GM12891 (cell line): Measurements from ENCODE around the gene R3HDML.

Experiments
- PAX5 ChIP-seq: IDR thresholded peaks from 2 replicates; pipeline ENCODE4 v1.6.1; 2011; ENCODE audit warnings: low read length, moderate library complexity, mild to moderate bottlenecking; ENCODE audit not compliant: insufficient read depth, severe bottlenecking
- POLR2A ChIP-seq: IDR thresholded peaks from 2 replicates; pipeline ENCODE4 v1.6.1; 2011; ENCODE audit warnings: low read depth, low read length, control low read depth
- POLR2AphosphoS5 ChIP-seq: IDR thresholded peaks from 2 replicates; pipeline ENCODE4 v1.6.1; 2011; ENCODE audit warnings: low read depth, low read length, control low read depth
- SPI1 ChIP-seq: IDR thresholded peaks from 2 replicates; pipeline ENCODE4 v1.6.1; 2011; ENCODE audit warnings: low read depth, low read length, control low read depth
- TAF1 ChIP-seq: IDR thresholded peaks from 2 replicates; pipeline ENCODE4 v1.6.1; 2011; ENCODE audit warnings: low read depth, low read length, control low read depth

DNA sequence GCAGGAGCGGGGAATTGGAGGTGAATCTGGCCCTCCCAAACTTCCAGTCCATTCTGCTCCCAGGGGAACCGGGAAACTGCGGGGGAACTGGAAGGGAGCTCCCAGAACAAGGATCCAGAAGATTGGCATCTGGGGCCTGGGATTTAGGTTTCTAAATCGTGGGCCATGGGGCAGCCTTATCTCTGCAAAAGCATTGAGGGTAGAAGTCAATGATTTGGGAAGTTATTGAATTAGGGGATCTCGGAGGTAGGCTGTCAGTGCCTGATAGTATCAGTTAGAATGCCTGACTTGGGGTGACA lies 63.8 kb downstream of the R3HDML start:
- TF ChIP-seq POLR2A (no peak), POLR2AphosphoS5 (no peak), PAX5 (no peak), SPI1 (no peak), TAF1 (no peak)
